Activated naive CD4-positive, alpha-beta T cell treated with anti-CD3 and anti-CD28 coated beads, Interleukin-2, amount 10 ng/mL, durations not matched to agents 7 days and 5 days (primary cell): ENCODE results near the gene PKP3.
"Not testable (repeated sequence)": the region's sequence is repeated elsewhere in the genome, so short reads cannot be mapped to it uniquely, and the experiment has no call there.

Source experiments
- CTCF ChIA-PET: fragments of 350-600 bp; sonication (Branson Sonifier 250); formaldehyde crosslinking; loops from one replicate; lab custom pipeline; 2021; ENCODE audit warnings: antibody characterized with exemption; lab: Charles Lee
- DNase-seq: peaks from one replicate; pipeline ENCODE4 v3.0.0-alpha.2; 2020
- H3K27ac Mint-ChIP-seq: one replicate; pipeline ENCODE4 v1.8.0; 2021; ENCODE audit warnings: mild to moderate bottlenecking, moderate library complexity, mixed read lengths
- H3K27me3 Mint-ChIP-seq: one replicate; pipeline ENCODE4 v1.8.0; 2021; ENCODE audit warnings: mild to moderate bottlenecking, mixed read lengths
- H3K36me3 Mint-ChIP-seq: one replicate; pipeline ENCODE4 v1.8.0; 2021; ENCODE audit warnings: mixed read lengths
- H3K4me1 Mint-ChIP-seq: one replicate; pipeline ENCODE4 v1.8.0; 2021; ENCODE audit warnings: mixed read lengths
- H3K4me3 Mint-ChIP-seq: one replicate; pipeline ENCODE4 v1.8.0; 2021; ENCODE audit warnings: mild to moderate bottlenecking, moderate library complexity, mixed read lengths
- H3K9me3 Mint-ChIP-seq: one replicate; pipeline ENCODE4 v1.8.0; 2021; ENCODE audit warnings: mixed read lengths

The PKP3 gene

GRCh38 chr11:394034-394857 lies at the start of gene PKP3:
TSS of gene PKP3 (plus strand) at chr11:394209. CDS start at chr11:394293, 84 bp downstream.
- Mint-ChIP-seq H3K27ac (no peak within 1 kb of the TSS), H3K9me3 (peaks cover 3% of the 10 kb centered on the region), H3K27me3 (peaks cover 6% of the 10 kb centered on the region), H3K4me1 (no peaks in the 10 kb centered on the region), H3K36me3 (peaks cover 1% of the 10 kb centered on the region), H3K4me3 (no peak within 1 kb of the TSS)
- CTCF ChIA-PET: no interaction called here
- no peak for DNase-seq

- Mint-ChIP-seq H3K27me3 (peaks cover 43% of the 10 kb centered on the region), H3K9me3 (no peaks in the 10 kb centered on the region), H3K27ac (no peak overlapping the region), H3K36me3 (peaks cover 3% of the 10 kb centered on the region), H3K4me1 (peaks cover 17% of the 10 kb centered on the region), H3K4me3 (no peak overlapping the region)
- CTCF ChIA-PET: no interaction called here
- DNase-seq: no peak
These were observed 49.0 kb upstream of the PKP3 start for GRCh38 chr11:344836-345578.

GRCh38 chr11:346529-346928 lies 47.5 kb upstream of the PKP3 start:
- Mint-ChIP-seq H3K36me3 (peaks cover 2% of the 10 kb centered on the region), H3K4me3 (no peak overlapping the region), H3K4me1 (peaks cover 20% of the 10 kb centered on the region), H3K27ac (no peak overlapping the region), H3K9me3 (no peaks in the 10 kb centered on the region), H3K27me3 (peaks cover 43% of the 10 kb centered on the region)
- no peak for DNase-seq
- CTCF ChIA-PET: no interaction called here

GRCh38 chr11:349270-349954 lies 44.6 kb upstream of the PKP3 start:
- peak; percentile 13 for DNase-seq
- CTCF ChIA-PET: interaction anchor here (0.9 to 1.3 kb wide), 3 partner anchors 10 to 20 kb away, joined by 3 to 5 read pairs (median 5); no protein-coding TSS in a partner anchor
- not testable (repeated sequence) for H3K4me3 Mint-ChIP-seq, H3K27ac Mint-ChIP-seq, H3K9me3 Mint-ChIP-seq, H3K36me3 Mint-ChIP-seq
- Mint-ChIP-seq H3K27me3 (peaks cover 41% of the 10 kb centered on the region), H3K4me1 (peaks cover 37% of the 10 kb centered on the region)

- DNase-seq: peak; percentile 3
- CTCF ChIA-PET, H3K27ac Mint-ChIP-seq, H3K36me3 Mint-ChIP-seq, H3K9me3 Mint-ChIP-seq, H3K4me3 Mint-ChIP-seq: not testable (repeated sequence)
- Mint-ChIP-seq H3K27me3 (peaks cover 41% of the 10 kb centered on the region), H3K4me1 (peaks cover 44% of the 10 kb centered on the region)
These were observed 43.8 kb upstream of the PKP3 start for GRCh38 chr11:350033-350722.

GRCh38 chr11:350723-351255 lies 43.2 kb upstream of the PKP3 start:
- H3K27me3 Mint-ChIP-seq: peaks cover 41% of the 10 kb centered on the region
- peak; percentile 18 for DNase-seq
- H3K4me1 Mint-ChIP-seq: peaks cover 48% of the 10 kb centered on the region
- CTCF ChIA-PET: no interaction called here
- H3K27ac Mint-ChIP-seq: no peak overlapping the region
- H3K36me3 Mint-ChIP-seq: no peaks in the 10 kb centered on the region
- no peak overlapping the region for H3K4me3 Mint-ChIP-seq
- no peaks in the 10 kb centered on the region for H3K9me3 Mint-ChIP-seq

- Mint-ChIP-seq H3K27ac (peak overlapping the region; percentile 55), H3K27me3 (peaks cover 41% of the 10 kb centered on the region), H3K9me3 (no peaks in the 10 kb centered on the region), H3K4me1 (peaks cover 48% of the 10 kb centered on the region), H3K4me3 (no peak overlapping the region), H3K36me3 (no peaks in the 10 kb centered on the region)
- no peak for DNase-seq
- CTCF ChIA-PET: no interaction called here
These were observed 42.6 kb upstream of the PKP3 start for GRCh38 chr11:351411-351810.

- H3K4me3 Mint-ChIP-seq: no peak overlapping the region
- CTCF ChIA-PET: interaction anchor here (0.9 kb wide), 1 partner anchor 13 kb away, joined by 3 read pairs; no protein-coding TSS in a partner anchor
- DNase-seq: peak; percentile 17
- no peaks in the 10 kb centered on the region for H3K9me3 Mint-ChIP-seq
- peak overlapping the region; percentile 15 for H3K27ac Mint-ChIP-seq
- peaks cover 37% of the 10 kb centered on the region for H3K27me3 Mint-ChIP-seq
- H3K4me1 Mint-ChIP-seq: peaks cover 48% of the 10 kb centered on the region
- no peaks in the 10 kb centered on the region for H3K36me3 Mint-ChIP-seq
These were observed 41.5 kb upstream of the PKP3 start for GRCh38 chr11:352456-353031.

- Mint-ChIP-seq H3K27me3 (peaks cover 29% of the 10 kb centered on the region), H3K4me1 (peaks cover 48% of the 10 kb centered on the region), H3K4me3 (peak overlapping the region; percentile 25), H3K9me3 (no peaks in the 10 kb centered on the region), H3K36me3 (no peaks in the 10 kb centered on the region), H3K27ac (no peak overlapping the region)
- DNase-seq: peak; percentile 17
- CTCF ChIA-PET: interaction anchor here (0.9 kb wide), 1 partner anchor 13 kb away, joined by 3 read pairs; no protein-coding TSS in a partner anchor
These were observed 40.7 kb upstream of the PKP3 start for GRCh38 chr11:353179-353873.

GRCh38 chr11:355581-356458 lies 38.2 kb upstream of the PKP3 start:
- Mint-ChIP-seq H3K4me1 (peaks cover 41% of the 10 kb centered on the region), H3K9me3 (peaks cover 2% of the 10 kb centered on the region)

GRCh38 chr11:356610-357009 lies 37.4 kb upstream of the PKP3 start:
- CTCF ChIA-PET: interaction anchor here (2.5 kb wide), 1 partner anchor 50 kb away, joined by 16 read pairs; no protein-coding TSS in a partner anchor
- no peak overlapping the region for H3K27ac Mint-ChIP-seq
- H3K4me3 Mint-ChIP-seq: no peak overlapping the region
- peak; percentile 2 for DNase-seq
- peaks cover 6% of the 10 kb centered on the region for H3K9me3 Mint-ChIP-seq
- H3K36me3 Mint-ChIP-seq: peaks cover 1% of the 10 kb centered on the region
- H3K4me1 Mint-ChIP-seq: peaks cover 33% of the 10 kb centered on the region
- peaks cover 29% of the 10 kb centered on the region for H3K27me3 Mint-ChIP-seq

More at GRCh38 chr11:355581-356458, 38.2 kb upstream of the PKP3 start:
- H3K36me3 Mint-ChIP-seq: peaks cover 1% of the 10 kb centered on the region
- CTCF ChIA-PET: interaction anchor here (0.7 to 2.5 kb wide), 11 partner anchors 13 to 105 kb away, joined by 3 to 16 read pairs (median 4); partner anchors contain the start of gene IFITM2
- H3K4me3 Mint-ChIP-seq: peak overlapping the region; percentile 80
- peak overlapping the region; percentile 94 for H3K27ac Mint-ChIP-seq
- peaks cover 36% of the 10 kb centered on the region for H3K27me3 Mint-ChIP-seq
- DNase-seq: peak; percentile 93

- Mint-ChIP-seq H3K4me3 (no peak overlapping the region), H3K4me1 (peaks cover 27% of the 10 kb centered on the region), H3K9me3 (peaks cover 6% of the 10 kb centered on the region), H3K27me3 (peaks cover 26% of the 10 kb centered on the region), H3K27ac (no peak overlapping the region), H3K36me3 (peaks cover 1% of the 10 kb centered on the region)
- DNase-seq: no peak
- CTCF ChIA-PET: no interaction called here
These were observed 36.4 kb upstream of the PKP3 start for GRCh38 chr11:357582-357981.
